SU-DHL-6 (cell line): ENCODE results near the gene SEMA6D.

ENCODE experiments used
- H2AFZ ChIP-seq: fragments of 200-600 bp; sonication (generic); 2 replicates; pipeline ENCODE4 v1.6.1; 2014; ENCODE audit warnings: low read depth, mild to moderate bottlenecking, moderate library complexity, mixed read lengths, antibody characterized with exemption, low read length; ENCODE audit not compliant: severe bottlenecking
- H3F3A ChIP-seq: fragments of 200-600 bp; shearing (Covaris generic); 2 replicates; pipeline ENCODE4 v1.6.0; 2016; ENCODE audit warnings: antibody characterized with exemption, mild to moderate bottlenecking; ENCODE audit not compliant: insufficient read depth
- H3K27ac ChIP-seq: fragments of 200-600 bp; sonication (generic); 2 replicates; pipeline ENCODE4 v1.5.1; 2016; ENCODE audit warnings: low read depth, mild to moderate bottlenecking, low read length, moderate library complexity, mixed read lengths
- H3K27me3 ChIP-seq: fragments of 200-600 bp; sonication (generic), shearing (Covaris generic); 2 replicates; pipeline ENCODE4 v1.6.0; 2014; ENCODE audit warnings: mild to moderate bottlenecking, low read length
- H3K36me3 ChIP-seq: fragments of 200-600 bp; sonication (generic); 2 replicates; pipeline ENCODE4 v1.6.1; 2014; ENCODE audit warnings: mild to moderate bottlenecking, low read length, mixed read lengths
- H3K4me2 ChIP-seq: fragments of 300-600, 200-600 bp; shearing (Covaris generic), sonication (generic); 2 replicates; pipeline ENCODE4 v1.6.0; 2014; ENCODE audit warnings: low read length, low read depth, mild to moderate bottlenecking; ENCODE audit not compliant: poor library complexity, severe bottlenecking
- H3K4me3 ChIP-seq: fragments of 200-600 bp; sonication (generic); 2 replicates; pipeline ENCODE4 v1.5.1; 2014; ENCODE audit warnings: antibody characterized with exemption, low read length, mild to moderate bottlenecking, mixed read lengths; ENCODE audit not compliant: insufficient read depth, poor library complexity, severe bottlenecking
- H3K79me2 ChIP-seq: fragments of 200-600 bp; sonication (generic); 2 replicates; pipeline ENCODE4 v1.6.1; 2014; ENCODE audit warnings: mild to moderate bottlenecking, low read length, moderate library complexity; ENCODE audit not compliant: insufficient read depth
- H3K9ac ChIP-seq: fragments of 200-600 bp; sonication (generic); 2 replicates; pipeline ENCODE4 v1.7.0; 2014; ENCODE audit warnings: mild to moderate bottlenecking, low read length
- H3K9me2 ChIP-seq: fragments of 200-600 bp; sonication (generic); replicated peaks from 2 replicates; pipeline ENCODE4 v1.6.1; 2014; ENCODE audit warnings: low read length; ENCODE audit not compliant: insufficient read depth
- H3K9me3 ChIP-seq: fragments of 200-600 bp; sonication (generic); 2 replicates; pipeline ENCODE4 v1.6.1; 2014; ENCODE audit warnings: low read length, mixed read lengths; ENCODE audit not compliant: insufficient read depth
- H4K20me1 ChIP-seq: fragments of 200-600 bp; sonication (generic); 2 replicates; pipeline ENCODE4 v1.6.1; 2014; ENCODE audit warnings: low read depth, mild to moderate bottlenecking, antibody characterized with exemption, low read length, moderate library complexity, mixed read lengths
- CTCF ChIP-seq: fragments of 200-600 bp; sonication (generic); IDR thresholded peaks from one replicate; pipeline ENCODE4 v1.5.1; 2017; ENCODE audit warnings: antibody characterized with exemption, mild to moderate bottlenecking, low read length, moderate library complexity; ENCODE audit not compliant: insufficient read depth, poor library complexity, severe bottlenecking
- EZH2phosphoT487 ChIP-seq: fragments of 200-600 bp; sonication (generic), shearing (Covaris generic); conservative IDR thresholded peaks from 2 replicates; pipeline ENCODE4 v1.6.1; 2018; ENCODE audit warnings: mild to moderate bottlenecking, antibody characterized with exemption, low read length, moderate library complexity, mixed read lengths

SEMA6D gene

GRCh38 chr15:47769166-47769565 lies 51.9 kb downstream of the SEMA6D start:
- Histone ChIP-seq H3F3A (no peaks in the 10 kb centered on the region), H3K27me3 (no peaks in the 10 kb centered on the region), H3K36me3 (no peaks in the 10 kb centered on the region), H3K27ac (no peak overlapping the region), H3K4me3 (no peak overlapping the region), H2AFZ (no peak overlapping the region), H3K9ac (no peak overlapping the region), H3K9me2 (no peaks in the 10 kb centered on the region), H3K79me2 (no peaks in the 10 kb centered on the region), H3K9me3 (no peaks in the 10 kb centered on the region), H4K20me1 (no peaks in the 10 kb centered on the region), H3K4me2 (no peak overlapping the region)
- TF ChIP-seq CTCF (no peak), EZH2phosphoT487 (no peak)

- no peaks in the 10 kb centered on the region for H3K9me2 ChIP-seq
- no peaks in the 10 kb centered on the region for H4K20me1 ChIP-seq
- TF ChIP-seq EZH2phosphoT487 (no peak), CTCF (no peak)
- H3K79me2 ChIP-seq = no peaks in the 10 kb centered on the region
- H3K27ac ChIP-seq = no peak overlapping the region
- H2AFZ ChIP-seq = no peak overlapping the region
- no peak overlapping the region for H3K9ac ChIP-seq
- H3K36me3 ChIP-seq = no peaks in the 10 kb centered on the region
- H3K27me3 ChIP-seq = no peaks in the 10 kb centered on the region
- no peak overlapping the region for H3K4me2 ChIP-seq
- no peaks in the 10 kb centered on the region for H3F3A ChIP-seq
- H3K9me3 ChIP-seq = no peaks in the 10 kb centered on the region
- no peak overlapping the region for H3K4me3 ChIP-seq
Measured at GRCh38 chr15:47773143-47773542, 55.8 kb downstream of the SEMA6D start.

- TF ChIP-seq EZH2phosphoT487 (no peak), CTCF (no peak)
- H2AFZ ChIP-seq = no peak overlapping the region
Measured at GRCh38 chr15:47778263-47778770, 61.0 kb downstream of the SEMA6D start.

More at GRCh38 chr15:47778263-47778770, 61.0 kb downstream of the SEMA6D start:
- Histone ChIP-seq H3K9me3 (no peaks in the 10 kb centered on the region), H3K27ac (no peak overlapping the region), H3K4me3 (no peak overlapping the region), H3K27me3 (no peaks in the 10 kb centered on the region), H3K36me3 (no peaks in the 10 kb centered on the region), H3K4me2 (no peak overlapping the region), H3K9me2 (no peaks in the 10 kb centered on the region), H3K9ac (no peak overlapping the region), H3F3A (no peaks in the 10 kb centered on the region), H4K20me1 (no peaks in the 10 kb centered on the region), H3K79me2 (no peaks in the 10 kb centered on the region)
